NCI-H82 treated with DMSO at 0.1 percent for 48 hours (cell line): ENCODE results near the gene ATP10A.

Experiments
- DNase-seq: peaks from one replicate; lab custom pipeline; 2025; ENCODE audit not compliant: unreplicated experiment; lab: John Stamatoyannopoulos, UW

ATP10A gene

GRCh38 chr15:25727116-25727515 lies 136.0 kb downstream of the ATP10A start:
- DNase-seq = no peak

GRCh38 chr15:25725758-25726157 lies 137.4 kb downstream of the ATP10A start:
- no peak for DNase-seq

DNA sequence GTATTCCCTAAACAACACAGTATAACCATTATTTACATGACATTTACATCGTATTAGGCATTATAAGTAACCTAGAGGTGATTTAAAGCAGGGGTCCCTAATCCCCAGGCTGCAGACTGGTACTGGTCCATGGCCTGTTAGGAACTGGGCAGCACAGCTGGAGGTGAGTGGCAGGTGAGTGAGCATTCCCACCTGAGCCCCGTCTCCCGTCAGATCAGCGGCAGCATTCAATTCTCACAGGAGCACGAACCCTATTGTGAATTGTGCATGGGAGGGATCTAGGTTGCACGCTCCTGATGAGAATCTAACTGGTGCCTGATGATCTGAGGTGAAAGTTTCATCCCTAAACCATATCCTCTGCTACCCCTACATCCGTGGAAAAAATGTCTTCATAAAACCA lies 138.2 kb downstream of the ATP10A start:
- DNase-seq = no peak

GRCh38 chr15:25721605-25721955 lies 141.5 kb downstream of the ATP10A start:
- no peak for DNase-seq

DNA sequence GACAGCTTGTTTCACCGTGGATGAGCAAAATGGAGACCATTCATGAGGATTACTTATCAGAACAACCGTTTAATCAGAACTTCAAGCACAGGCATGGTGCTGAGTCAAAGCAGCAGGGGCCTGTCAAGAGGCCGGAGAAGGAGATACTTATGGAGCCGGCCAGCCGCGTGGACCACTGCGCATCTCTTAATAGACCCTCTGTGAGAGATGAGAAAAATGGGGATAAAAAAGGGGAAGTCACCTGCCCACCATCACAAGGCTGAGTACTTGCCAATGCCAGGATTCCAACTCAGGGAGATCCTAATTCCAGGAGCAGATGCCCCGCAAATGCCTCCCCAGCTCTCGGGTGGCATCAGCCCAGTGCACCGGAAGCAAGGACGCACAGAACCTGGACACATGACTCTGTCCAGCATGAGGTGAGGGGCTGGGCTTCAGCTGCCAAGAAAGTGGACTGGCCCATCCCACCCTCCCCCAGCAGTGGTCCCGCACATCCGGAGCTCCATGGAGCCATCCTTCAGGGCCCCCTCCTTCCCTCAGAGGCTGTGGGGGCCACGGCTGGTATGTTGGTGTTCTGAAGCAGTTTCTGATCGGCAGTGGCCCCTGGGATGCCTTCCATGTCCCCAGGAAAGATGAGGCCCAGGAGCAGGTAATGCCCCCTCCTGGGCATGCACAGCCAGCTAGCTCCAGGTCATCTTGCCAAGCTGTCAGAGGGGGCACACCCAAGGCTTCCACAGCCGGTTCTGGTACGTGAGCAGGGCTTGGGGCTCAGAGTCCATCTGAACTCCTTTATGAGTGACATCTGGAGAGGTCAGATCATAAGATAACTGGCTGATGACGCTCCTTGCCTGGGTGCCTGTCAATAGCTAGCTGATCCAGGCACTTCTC lies 143.8 kb downstream of the ATP10A start:
- peak; percentile 22 for DNase-seq

DNA sequence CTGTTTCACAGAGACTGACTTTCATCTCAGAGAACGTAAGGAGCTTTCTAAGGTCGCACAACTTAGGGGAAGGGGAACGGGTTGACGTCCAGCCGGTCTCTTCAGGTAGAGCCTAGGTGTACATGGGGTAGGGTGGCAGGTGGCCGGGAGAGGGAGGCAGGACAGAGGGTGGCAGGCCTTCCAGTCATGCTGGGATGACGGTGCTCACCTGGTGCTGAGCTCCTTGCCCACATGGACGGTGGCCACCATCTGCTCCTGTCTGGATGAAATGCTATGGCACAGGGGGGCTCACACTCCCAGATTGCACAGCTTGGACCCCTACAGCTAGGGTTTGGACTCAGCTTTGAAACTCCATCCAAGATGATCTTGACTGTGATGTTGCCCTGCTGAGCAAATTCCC lies 144.5 kb downstream of the ATP10A start:
- no peak for DNase-seq

DNA sequence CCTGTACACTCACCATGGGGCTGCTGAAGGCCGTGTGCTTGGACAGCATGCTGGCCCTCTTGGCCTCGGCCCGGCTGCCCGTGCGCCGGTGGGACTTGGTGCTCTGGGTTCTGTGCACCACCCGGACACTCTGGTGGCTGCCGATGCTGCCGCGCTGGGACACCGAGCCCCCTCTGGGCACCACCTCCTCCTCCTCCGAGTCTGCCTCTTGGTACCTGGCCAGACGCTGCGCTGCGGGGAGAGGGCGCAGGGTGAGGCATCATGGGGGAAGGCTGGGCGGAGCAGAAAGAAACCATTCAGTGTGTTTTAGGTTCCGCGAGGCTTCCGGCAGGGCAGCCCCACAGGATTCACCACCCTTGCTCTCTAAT lies 145.0 kb downstream of the ATP10A start:
- DNase-seq = no peak

DNA sequence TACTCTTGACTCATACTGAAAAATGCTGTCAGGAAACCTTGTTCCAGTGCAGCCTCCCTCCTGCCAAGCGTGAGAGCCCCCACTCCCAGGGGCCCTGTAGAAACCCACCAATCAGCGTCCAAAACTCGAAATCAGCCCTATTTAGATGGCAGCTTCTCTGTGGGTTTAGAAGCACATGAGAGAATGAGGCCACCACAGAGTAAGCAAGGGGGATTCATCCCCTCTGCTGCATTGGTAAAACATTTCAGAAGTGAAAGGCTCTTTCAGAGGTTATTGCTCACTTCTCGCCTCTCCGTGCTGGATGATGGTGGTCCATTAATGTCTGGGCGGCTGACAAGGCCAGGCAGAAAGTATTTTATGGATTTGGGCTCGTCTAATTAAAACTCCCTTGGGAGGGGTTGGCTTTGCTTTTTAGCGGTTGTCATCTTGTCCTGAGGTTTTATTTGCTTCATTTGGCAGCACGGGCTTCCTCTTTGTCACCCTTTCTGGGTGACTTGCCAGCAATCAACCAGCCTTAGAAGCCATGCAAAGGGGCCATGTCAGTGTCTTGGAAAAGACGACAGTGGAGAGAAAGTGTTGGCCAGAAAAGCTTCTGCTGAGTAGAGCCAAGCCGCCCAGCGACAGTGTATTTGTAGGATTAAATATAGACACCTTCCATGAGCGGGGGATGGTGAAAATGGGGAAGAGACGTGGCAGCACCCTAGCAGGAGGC lies 145.5 kb downstream of the ATP10A start:
- peak; percentile 7 for DNase-seq

DNA sequence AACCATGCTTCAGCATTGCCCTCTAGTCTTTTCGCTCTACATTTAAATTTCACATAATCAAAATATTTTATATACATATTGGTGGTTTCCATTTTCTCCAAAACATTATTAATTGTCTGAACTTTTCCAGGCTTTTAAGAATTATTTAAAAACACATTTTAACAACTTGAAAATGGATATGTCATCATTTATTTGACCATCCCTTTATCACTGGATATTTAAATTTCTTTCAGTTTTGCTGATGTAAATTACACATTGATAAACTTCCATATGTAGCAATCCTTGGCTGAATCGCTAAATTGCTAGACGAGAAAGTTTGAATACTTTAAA lies 146.0 kb downstream of the ATP10A start:
- no peak for DNase-seq

- DNase-seq = no peak
Observed at GRCh38 chr15:25716414-25717126, 146.6 kb downstream of the ATP10A start.

DNA sequence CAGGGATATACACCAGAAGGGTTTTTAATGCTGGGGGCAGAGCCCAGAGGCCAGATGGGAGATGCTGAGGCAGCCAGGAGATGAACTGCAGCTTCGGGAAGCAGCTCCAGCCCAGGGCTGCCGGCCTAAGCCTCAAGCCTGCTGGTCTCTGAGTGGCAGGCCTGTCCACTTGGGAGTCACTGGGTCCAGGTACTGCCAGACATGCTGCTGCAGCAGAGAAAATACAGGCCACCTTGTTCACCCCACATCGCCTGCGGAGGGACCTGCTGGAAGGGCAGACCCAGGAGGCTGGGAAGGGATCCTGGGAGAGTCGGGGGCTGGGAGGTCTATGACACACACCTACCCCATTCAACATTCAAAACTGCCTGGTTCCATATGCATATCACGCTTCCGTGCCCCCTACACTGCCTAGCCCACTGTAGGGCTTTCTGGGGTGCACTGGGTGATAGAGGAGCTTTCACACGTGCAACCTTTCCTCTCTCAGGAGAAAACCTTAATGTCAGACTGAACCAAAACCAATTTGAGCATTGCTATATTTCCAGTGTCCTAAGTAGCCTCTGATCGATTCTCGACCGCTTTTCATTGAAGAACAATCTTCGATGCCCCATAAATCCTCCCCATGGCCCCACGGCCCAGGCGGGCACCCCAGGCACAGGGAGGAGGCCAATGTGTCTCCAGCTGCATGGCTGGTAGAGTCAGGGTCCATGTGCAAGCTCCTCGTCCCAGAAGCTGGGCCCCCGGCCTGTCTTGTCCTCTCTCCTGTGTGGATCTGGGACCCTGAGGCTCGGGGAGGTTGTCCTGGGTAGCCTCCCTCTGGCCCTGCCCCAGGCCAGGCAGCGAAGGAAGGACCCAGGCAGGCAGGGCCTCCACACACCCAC lies 147.4 kb downstream of the ATP10A start:
- DNase-seq = no peak

- DNase-seq = no peak
Observed at GRCh38 chr15:25714538-25714840, 148.6 kb downstream of the ATP10A start.

DNA sequence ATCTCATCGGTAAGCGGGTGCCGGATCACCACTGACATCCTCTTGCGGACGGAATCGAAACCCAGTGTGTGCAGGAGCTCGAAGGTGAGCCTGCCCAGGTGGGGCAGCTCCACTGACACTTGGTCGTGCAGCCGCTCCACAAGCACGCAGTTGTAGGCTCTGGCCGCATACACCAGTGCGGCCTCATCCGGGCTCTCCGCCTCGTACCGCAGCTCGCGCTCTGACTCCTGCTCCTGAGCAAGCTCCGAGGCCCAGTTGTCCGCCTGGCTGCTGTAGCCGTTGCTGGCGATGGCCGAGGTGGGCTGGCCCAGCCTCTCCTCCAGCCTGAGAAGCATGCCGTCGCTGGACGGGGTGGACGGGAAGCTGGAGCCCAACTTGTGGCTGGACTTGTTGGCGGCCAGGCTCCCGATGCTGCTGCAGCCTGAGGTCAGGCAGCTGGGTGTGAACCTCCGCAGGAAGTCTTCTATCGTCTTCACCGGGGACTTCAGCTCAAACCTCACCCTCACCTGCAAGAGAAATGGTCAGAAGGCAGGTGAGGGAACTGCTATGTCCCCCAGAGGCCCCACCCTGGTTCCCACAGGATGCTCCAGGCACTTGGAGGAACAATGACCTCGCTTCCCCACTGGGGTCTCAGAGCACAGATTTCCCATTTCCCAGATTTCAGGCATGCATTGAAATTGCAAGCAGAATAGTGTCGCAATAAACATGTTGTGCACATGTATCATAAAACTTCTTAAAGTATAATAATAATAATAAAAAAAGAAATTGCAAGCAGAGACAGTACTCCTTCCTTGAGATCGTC lies 149.2 kb downstream of the ATP10A start:
- DNase-seq = no peak

- DNase-seq = no peak
Observed at GRCh38 chr15:25712961-25713355, 150.2 kb downstream of the ATP10A start.

DNA sequence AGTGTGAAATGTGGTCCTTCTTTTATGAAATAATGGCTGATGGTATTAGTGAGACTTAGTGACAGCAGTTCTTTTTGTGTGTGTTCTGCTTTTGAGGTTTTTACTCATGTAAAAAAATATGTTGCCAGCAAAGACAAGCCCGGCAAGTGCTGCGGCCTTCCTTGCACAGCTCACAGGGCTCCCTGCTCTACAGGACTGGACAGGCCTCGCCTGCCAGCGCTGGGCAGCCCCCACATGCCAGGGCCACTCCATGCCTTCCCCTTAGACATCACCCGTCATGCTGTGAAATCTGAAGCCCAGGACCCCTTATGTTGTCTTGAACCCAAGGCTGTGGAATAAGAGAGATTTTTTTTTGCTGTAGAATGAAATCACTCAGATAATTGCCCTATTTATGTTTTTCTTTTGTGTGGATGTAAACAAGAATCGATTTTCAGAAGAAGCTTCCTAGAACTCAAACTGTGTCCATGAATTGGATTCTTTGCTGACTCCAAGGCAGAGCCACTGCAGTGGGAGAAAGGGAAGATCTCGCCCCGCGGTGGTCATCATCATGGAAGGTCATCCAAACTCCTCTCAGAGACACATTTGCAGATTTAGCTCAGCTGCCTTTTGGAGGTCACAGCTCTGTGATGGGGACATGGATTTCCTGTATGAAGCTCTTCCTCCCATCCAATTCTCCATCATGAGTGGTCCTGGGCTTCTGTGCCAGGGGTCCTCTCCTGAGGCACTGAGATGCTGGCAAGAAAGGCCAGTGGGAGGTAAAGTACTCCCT lies 150.8 kb downstream of the ATP10A start:
- no peak for DNase-seq

DNA sequence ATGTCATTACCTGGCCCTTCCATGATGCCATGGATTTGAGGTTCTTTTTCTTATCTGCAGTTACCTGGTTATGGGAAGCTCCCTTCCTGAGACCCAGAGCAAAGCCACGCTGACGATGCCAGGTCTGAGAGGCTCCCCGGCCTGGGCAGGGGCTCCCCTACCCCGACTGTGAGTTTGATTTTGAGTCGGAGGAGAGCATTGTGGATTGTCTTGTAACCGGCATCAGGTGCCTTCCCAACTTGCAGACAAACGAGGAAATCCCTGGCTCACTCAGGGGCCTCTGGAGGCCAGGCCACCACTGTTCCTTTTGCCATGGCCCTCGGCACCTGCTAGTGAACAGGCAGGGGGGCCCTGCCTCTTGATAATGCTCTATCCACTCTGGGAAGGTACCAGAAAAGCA lies 151.4 kb downstream of the ATP10A start:
- no peak for DNase-seq

DNA sequence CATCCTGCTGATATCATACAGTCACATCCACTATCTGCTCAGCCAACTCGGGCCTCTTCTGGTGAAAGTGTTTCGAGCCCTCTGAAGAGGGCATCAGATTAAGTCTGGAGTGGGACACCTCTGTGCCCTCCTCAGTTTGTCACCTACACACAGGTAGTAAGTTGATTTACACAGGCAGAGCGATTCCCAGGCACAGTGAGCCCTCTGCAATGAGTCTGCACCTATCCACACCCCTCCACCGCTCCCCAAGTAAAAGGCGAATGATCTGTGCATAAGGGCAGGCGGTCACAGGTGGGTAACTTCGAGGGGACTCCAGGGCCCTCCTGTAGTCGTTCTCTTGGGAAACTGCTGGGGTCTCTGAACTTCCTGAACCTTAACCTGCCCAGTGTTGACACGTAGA lies 152.0 kb downstream of the ATP10A start:
- DNase-seq = no peak

DNA sequence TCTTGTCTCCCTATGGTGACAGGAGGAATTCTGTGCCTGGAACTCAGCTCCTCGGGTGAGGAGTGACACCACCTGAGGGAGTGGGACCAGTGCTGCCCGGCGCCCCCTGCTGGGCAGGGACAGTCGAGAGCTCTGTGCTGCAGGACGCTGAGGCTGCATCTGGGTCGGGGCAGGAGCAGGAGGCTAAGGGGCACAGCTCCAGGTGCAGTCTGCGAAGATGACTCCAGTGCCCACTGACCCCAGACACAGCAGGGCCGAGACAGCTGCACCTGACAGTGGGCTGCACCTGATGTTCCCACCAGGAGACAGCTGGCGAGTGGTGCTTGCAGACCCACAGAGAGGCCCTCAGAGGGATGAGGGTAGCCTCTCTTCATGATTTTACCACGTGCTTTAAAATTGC lies 152.9 kb downstream of the ATP10A start:
- peak; percentile 2 for DNase-seq

- no peak for DNase-seq
Observed at GRCh38 chr15:25709437-25710159, 153.5 kb downstream of the ATP10A start.
